Upper lobe of left lung (tissue), 4 donors: ENCODE results near the gene CDH26.

ENCODE experiments used
- POLR2A ChIP-seq, 4 donors: fragments of 450-650 bp; IDR thresholded peaks; one replicate each; pipeline ENCODE4 v1.5.1; 2016 to 2017; ENCODE audit warnings: antibody characterized with exemption in 4 of 4, mild to moderate bottlenecking in 2 of 4
- POLR2AphosphoS5 ChIP-seq, 2 donors: sonication (generic); formaldehyde crosslinking; IDR thresholded peaks; one replicate each; pipeline ENCODE4 v1.5.1; 2017; ENCODE audit warnings: antibody characterized with exemption in 2 of 2
- TF ChIP-seq, protein P1 (sequence below), 6 experiments: fragments of 450-650 bp in 4 of 6; fragments of 200-600 bp in 2 of 6; sonication (generic) in 2 of 6; IDR thresholded peaks; one replicate each; pipeline ENCODE4 v1.5.1; 2016 to 2019; ENCODE audit warnings: antibody characterized with exemption in 6 of 6

DNA sequence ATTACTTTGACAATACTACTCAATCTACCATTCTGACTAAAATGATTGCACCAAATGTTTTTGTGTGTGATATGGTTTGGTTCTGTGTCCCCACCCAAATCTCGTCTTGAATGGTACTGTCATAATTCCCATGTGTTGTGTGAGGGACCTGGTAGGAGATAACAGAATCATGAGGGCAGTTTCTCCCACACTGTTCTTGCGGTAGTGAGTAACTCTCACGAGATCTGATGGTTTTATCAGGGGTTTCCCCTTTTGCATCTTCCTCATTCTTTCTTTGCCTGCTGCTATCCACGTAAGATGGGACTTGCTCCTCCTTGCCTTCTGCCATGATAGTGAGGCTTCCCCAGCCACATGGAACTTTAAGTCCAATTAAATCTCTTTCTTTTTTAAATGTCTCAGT is 45.6 kb upstream of the CDH26 start:
- TF ChIP-seq, protein P1, sequence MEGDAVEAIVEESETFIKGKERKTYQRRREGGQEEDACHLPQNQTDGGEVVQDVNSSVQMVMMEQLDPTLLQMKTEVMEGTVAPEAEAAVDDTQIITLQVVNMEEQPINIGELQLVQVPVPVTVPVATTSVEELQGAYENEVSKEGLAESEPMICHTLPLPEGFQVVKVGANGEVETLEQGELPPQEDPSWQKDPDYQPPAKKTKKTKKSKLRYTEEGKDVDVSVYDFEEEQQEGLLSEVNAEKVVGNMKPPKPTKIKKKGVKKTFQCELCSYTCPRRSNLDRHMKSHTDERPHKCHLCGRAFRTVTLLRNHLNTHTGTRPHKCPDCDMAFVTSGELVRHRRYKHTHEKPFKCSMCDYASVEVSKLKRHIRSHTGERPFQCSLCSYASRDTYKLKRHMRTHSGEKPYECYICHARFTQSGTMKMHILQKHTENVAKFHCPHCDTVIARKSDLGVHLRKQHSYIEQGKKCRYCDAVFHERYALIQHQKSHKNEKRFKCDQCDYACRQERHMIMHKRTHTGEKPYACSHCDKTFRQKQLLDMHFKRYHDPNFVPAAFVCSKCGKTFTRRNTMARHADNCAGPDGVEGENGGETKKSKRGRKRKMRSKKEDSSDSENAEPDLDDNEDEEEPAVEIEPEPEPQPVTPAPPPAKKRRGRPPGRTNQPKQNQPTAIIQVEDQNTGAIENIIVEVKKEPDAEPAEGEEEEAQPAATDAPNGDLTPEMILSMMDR (IDR thresholded peaks at IDR 0.05): no peak
- no peak for TF ChIP-seq POLR2A (IDR thresholded peaks at IDR 0.05)
- no peak for TF ChIP-seq POLR2AphosphoS5 (IDR thresholded peaks at IDR 0.05)
